Measurements from ENCODE around the gene BOD1L2.

DNA sequence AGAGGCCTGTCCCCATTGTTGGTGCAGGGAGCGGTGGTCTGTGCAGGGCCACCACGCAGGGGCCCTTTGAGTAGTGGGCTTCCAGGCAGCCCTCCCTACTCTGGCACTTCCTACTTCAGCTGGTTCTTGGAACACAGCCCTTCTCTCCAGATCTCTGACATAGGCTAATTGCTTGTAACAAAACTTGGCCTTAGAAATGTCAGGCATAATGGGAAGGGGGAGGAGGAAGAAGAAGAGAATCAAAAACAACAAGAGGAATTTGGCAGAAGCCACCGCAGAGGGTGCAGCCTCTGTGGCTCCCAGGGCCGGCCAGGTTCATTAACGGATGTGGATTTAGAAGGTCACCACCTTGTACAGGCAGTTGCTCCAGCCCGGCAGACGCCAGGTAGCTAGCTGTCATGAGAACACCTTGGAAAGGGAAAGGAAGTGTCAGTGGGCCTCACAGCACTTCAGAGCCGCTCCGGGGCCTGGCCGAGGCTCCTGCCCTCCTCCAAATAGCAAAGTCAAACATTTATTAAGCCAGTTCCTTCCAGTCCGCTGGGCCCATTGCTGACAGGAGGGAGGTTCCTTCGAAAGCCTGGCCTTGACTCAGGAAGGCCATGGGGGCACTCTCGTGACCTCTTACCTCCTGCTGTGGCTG, 7.4 kb downstream of the BOD1L2 start:
- TF ChIP-seq CTCF (IDR thresholded peaks at IDR 0.05) (no peak), ZFX (IDR thresholded peaks at IDR 0.05; ENCODE audit: borderline replicate concordance) (no peak)
